ENCODE results near the gene CXCL12.

The CXCL12 gene

DNA sequence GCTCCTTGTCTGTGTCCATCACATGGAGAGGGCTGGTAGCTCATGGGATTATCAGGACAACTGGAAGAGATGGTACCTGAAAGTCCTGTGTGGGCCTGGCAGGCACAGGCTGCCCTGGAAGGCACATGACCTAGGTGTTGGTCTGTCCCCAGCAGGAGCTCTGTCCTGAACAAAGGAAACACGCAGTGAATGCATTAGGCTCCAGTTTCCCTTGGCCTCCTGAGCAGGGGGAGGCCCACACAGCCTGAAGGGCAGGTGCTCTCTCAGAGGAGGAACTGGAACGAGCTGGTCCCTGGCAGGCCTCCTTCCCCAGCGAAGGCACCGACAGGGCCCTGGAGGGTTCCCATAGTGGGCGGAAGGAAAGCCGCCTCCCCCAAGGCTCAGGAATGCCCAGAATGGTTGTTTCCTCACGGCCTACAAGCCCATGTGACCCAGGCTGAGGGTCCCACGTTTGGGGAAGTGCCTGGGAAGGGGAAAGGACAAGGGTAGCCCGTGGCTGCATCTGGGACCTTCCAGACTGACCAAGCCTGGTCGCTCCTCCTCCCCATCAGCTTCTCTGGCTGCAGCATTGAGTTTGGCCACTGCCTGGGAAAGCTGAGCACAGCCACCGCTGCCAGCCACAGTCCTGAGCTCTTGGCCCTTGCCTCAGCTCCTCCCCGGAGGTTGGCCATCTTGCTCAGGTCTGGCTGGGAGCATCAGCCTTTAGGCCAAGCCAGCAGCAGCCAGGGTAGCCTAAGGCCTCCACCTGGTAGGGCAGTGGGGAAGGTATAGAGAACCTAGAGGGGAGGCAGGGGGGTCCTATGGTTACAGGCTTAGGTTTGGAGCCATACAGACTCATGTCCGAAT lies 21.8 kb downstream of the CXCL12 start:
- no peak for DNase-seq (ENCODE audit: low spot score)

DNA sequence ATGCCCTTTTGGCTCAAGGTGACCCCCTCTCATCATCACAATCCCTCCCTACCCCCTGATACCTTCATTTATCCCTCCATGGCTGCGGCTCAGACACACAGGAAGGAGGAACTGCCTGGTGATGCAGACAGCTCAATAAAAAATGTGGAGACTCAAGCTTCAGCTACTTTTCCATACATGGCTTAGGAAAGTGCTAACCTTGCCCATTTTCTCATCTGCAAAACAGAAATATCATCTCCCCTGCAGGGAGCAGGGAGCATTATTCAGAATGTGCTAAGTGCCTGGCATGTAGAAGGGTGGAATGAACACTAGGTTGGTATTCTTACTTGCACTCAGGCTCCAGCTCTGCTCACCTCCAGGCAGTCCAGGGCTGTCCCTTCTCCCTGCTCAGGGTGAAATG lies 23.8 kb downstream of the CXCL12 start:
- no peak for DNase-seq (ENCODE audit: low spot score)

DNA sequence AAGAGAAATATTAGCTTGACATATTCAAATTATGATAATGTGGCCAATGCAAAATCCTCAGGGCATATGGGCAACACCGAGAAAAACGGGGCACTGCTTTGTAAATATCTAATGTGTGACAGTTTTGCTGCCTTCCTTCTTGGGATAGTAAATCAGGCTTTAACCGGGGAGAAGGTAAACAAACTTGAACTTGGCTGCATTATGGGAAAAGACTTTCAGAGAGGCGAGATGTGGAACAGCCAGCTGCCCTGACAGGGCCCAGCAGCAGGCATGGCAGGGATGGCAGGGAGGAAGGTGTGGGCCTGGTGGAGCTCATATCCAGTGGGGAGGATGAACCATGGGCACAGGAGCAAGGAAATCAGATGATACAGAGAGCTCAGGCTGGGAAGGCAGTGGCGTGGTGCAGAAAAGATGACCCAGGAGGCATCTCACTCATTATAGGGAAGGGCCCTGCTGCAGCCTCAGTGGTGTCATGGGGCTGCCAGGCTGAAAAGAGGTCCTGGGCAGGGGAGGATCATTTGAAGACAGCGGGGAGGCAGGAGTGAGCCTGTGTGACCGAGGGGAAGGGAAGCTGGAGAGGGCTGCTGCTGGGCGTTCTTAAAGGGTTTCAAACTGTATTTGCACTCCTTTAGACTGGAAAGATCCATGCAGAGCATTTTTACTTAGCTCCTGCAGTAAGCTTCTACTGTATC lies 26.7 kb downstream of the CXCL12 start:
- DNase-seq (ENCODE audit: low spot score), result no peak

DNA sequence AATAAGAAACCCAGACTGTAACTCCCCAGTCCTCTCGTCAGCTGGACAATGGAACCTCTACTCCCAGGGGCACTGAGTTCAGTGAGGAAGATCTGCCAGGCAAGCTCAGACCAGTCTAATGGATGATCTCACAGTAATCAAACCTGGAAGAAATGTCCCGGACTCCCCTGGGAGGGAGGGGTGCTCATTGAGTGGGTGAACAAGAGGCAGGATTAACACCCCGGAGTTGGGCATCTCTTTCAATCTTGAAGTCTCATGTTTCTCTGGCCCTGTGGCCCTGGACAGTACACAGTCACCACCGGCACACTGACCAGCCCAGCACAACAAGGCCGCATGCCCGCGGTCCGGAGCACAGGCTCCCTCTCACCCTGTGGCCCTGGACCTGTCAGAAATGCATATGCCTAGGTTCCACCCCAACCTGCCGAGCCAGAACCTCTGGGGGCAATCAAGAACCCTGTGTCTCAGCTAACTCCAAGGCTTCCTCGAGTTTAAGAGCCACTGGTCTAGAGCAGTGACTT lies 27.8 kb downstream of the CXCL12 start:
- DNase-seq (ENCODE audit: low spot score), result no peak

DNA sequence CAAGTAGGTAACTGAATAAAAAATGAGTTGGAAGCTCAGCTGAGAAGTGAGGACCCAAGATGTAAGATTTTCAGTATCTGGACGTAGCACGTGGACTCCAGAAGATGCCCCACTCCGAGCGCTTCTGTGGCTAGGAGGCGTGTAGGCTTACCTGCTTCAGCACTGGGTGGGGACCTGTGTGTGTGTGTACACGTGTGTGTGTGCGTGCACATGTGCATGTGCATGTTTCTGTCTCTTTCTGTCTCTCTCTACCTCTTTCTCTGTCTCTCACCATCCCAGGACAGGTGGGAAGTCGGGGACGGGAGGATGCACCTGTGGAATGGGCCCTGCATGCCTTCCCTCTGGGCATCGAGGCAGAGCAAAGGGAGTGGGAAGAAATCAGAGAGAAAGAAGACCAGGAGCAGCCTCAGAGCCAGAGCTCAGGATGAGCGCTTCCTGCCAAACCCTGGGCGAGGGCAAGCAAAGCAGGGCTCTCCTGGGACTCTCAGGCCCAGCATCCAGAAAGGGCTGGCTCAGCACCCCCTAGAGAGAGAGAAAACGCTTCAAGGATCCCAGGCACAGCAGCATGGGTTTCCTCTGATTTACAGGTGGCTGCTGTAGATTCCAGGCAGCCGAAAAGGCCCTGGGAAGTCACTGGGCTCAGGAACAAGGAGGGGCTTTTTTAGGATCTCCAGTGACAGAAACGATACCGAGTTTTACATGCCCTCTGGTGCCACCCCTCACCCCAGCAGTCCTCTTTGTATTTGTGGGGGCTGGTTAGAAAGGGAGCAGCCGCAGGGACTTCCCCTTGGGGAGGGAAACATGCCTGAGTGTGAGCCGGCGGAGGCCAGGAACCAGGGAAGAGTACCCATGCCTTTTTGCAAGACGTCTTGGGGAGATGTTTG lies 28.5 kb downstream of the CXCL12 start:
- no peak for DNase-seq (ENCODE audit: low spot score)

DNA sequence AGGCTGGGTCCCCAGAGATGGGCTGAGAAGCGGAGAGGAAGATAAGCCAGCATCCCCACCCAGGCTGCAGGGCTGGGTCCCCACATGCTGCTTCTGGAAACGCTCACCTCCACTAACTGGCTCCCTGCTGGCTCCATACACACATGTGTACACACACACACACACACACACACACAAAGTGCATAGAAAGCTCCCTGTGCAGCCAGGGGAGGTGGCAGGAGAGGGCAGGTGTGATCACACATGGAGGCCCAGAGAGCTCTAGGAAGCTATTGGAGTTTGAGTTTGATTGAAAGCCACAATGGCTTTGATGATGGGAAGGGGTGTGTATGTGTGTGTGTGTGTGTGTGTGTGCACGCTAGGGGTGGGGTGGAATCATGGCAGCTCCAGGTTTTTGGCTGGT lies 29.3 kb downstream of the CXCL12 start:
- no peak for DNase-seq (ENCODE audit: low spot score)

DNA sequence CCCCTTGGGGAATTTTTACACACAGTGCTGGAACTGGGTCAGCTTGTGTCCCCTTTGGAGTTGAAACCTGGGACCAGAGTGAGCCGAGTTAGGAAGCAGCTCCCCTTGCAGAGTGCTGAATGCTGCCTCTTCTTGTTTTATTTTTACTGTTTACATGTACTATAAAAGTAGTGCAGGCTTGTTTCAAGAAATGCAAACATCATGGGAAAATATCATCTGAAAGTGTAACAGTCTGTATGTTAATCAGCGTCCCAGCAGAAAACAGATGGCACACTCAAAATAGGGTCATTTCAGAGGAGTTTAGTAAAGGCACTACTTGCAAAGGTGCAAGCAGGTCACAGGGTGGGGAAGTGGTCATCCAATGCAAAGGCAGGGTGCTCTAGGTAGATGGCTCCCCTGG lies 30.1 kb downstream of the CXCL12 start:
- no peak for DNase-seq (ENCODE audit: low spot score)

DNA sequence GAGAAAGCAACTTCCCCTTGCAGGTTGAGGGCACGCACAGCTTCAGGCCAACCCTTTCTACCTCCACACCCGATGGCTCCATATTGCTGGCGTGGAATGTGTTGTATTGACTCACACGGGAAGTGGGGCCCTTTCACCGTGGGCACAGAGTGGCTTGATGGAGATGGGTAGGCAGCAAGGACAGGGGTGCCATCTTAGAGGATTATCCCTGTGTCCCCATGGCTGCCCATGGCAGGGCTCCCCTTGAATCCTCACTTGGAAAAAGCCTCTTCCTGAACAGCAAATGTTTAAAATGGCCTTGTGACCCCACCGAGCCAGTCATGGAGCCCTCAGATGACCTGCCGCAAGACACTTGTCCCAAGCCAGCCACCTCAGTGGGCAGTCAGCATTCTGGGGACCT lies 31.2 kb downstream of the CXCL12 start:
- no peak for DNase-seq (ENCODE audit: low spot score)

DNA sequence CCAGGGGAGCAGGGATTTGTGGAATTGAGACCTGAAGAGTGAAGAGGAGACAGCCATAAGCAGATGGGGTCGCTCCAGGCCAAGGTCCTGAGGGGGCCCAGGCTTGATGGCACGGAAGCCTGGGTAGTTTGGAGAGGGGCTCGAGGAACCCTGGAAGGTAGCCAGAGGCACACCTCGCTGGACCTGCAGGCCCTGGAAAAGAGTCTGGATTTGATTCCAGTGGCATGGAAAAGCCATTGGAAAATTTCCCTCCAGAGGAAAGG lies 31.8 kb downstream of the CXCL12 start:
- no peak for DNase-seq (ENCODE audit: low spot score)

DNA sequence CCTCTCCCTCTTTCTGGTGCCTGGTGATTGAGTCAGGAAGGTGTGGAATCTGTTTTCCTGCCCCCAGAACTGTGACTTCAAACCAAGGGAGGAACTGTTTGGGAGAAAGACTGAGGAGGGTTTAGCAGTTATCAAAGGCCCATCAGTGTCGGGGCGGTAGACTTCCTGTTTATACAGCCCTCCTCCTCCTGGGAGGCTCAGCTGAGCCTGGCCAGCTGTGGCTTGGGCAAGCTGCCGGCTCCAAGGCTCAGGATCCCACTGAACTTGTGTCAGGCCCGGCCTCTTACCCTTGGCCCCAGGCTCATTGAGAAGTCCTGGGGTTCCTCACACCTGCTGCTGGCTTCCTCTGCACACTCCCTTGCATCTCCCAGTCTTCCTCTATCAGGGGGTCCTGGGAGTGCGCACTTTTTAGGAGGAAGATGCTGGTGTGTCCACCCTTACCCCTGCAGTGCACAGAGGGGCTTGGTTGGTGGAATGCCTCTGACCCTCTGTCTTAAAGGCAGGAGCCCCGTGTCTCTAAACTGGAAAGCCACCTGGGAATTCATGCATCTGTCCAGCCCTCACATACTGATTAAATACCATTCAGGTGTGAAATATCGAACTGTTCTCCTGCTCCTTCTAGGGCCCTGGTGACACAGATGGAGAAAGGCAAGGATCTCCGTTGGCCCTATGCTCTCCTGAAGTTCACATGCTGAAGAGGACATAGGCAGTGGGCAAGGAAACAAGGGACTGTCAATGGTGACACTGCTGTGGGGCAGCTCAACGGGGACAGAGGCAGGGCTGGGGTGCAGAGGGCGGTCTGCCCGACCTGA lies 32.4 kb downstream of the CXCL12 start:
- peak; percentile 72 for DNase-seq (ENCODE audit: low spot score)

DNA sequence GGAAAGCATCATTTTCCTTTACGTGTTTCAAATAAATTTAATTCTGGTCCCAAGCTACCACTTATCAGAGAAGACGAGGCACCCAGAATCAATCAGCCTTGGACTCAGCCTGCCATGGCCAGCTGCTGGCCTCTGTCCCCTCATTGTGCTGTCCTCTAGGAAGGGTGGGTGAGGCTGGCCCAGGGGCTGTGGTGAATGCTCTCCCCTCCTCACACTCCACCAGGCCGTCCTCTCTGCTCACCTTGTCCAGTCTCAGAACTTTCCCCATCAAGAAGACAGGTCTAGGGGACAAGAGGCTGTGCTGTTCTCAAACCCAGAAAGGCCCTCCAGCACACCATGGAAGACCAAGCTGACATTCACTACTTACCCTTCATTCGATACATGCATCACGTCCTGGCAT lies 36.4 kb downstream of the CXCL12 start:
- no peak for DNase-seq (ENCODE audit: low spot score)

DNA sequence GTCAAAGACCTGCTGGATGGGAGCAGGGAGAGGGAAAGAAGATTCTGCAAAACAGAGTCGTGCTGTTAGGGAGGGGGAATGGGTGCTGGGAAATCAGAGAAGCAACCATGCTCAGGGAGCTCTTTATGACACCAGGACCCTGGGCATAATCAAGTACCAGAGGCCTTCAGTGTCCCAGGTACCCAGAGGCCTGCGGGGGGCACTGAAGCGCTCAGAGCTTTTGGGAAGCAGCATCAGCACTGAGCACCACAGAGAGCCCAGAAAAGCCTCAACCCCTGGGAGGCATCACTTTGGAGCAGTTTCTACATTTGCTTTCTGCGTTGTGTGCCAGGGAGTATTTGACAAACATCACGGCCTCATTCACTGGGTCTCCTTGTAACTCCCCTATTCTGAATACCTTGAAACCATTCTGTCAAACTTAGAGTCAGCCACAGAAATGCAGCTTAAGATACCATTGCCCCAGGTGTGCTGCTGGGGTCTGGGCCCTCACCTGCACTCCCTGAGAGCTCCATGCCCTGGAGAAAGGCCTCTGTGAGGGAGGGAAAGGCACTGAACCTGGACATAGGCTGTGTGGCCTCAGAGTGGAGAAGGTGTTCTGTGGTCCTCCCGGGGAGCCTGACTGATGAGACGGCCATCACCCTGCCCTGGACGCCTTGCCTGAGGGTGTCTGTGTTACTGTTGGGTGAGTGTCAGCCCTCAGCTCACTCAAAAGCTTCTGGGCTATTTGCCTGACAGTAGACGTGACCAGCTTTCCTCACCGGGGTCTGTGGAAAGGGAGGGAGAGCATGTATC lies 37.1 kb downstream of the CXCL12 start:
- DNase-seq (ENCODE audit: low spot score), result no peak

DNA sequence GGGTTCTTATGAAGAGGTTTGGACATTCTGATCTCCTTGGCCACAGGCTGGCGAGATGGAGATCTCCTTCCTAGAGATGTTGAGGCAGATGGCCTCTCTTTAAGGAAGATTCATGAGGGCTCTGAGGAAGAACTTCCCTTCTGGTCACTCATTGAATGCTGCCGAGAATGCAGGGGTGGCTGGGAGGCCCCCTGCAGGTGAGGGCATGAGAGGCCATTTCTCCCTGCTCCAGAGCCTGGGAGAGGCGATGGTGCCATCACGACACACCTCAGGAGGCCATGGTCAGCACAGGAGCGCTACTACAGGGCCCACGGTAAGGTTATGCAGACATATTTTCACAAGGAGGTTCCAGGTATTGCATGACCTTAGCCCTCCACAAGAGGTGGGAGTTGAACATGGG lies 40.2 kb downstream of the CXCL12 start:
- no peak for DNase-seq (ENCODE audit: low spot score)

DNA sequence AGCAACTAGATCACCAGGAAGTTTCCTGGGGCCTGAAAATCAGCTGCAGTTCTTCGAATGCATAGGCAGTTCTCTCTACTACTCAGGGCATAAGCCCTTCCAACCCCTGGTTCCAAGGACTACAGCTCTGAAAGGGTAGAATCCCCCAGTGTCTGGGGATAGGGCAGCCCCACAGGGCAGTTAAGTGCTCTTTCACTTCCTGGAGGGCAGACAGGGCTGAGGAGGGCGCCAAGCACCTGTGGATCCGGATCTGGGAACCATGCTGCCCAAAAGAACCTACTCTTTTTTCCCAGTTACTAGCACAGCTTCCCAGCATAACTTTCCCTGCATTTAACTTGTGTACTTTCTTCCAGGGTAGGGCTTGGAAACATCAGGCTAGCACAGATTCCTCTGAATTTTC lies 41.1 kb downstream of the CXCL12 start:
- DNase-seq (ENCODE audit: low spot score), result no peak

DNA sequence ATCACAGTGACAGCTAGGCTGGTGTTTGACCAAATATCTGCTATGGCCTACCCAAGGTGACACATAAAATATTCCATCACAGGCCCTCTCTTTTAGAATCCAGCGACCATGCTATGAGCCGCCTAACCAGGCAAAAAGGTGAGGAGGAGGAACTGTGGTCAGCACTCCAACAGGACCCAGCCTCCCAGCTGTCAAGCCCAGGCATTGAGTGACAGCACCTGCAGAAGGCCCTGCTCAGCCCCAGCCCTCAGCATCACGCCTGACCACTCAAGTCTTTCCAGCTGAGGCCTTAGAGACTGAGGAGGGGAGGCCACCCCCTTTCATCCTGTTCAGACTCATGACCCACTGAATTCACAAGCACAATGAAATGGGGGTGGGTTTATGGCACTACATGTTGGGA lies 43.0 kb downstream of the CXCL12 start:
- no peak for DNase-seq (ENCODE audit: low spot score)

DNA sequence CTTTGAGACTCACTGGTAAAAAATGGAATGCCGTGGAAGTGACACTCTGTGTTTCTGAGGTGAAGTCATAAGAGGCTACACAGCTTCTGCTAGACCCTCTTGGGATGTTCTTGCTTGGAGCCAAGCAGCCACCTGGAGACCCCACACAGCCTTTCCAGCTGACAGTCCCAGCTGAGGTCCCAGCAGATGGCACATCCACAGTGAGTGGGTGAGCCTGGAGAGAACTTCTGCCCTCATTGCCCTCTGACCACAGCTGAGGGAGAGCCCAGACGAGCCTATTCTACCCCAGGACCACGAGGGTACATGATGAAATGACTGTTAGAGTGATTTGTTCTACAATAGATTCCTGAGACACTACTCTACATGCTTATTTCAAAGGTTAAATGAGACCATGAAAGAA lies 44.3 kb downstream of the CXCL12 start:
- DNase-seq (ENCODE audit: low spot score), result no peak

DNA sequence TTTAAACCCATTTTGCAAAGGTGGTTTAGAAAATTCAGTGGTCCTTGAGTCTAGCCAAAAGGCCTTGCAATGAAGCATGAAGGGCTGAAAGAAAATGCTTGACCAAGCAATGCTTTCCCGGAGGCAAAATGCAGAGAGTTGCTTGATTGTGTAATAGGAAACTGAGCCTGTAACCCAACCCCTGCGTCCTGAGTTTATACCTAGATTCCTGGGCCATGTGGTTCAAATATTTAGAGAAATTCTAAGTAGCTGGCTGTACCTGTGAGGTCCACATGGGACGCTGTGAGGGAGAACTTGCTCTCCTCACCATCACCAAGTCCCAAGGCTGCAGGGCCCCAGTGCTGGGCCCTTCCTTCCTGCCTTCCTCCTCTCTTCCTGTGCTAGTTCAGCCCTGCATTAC lies 45.7 kb downstream of the CXCL12 start:
- no peak for DNase-seq (ENCODE audit: low spot score)

DNA sequence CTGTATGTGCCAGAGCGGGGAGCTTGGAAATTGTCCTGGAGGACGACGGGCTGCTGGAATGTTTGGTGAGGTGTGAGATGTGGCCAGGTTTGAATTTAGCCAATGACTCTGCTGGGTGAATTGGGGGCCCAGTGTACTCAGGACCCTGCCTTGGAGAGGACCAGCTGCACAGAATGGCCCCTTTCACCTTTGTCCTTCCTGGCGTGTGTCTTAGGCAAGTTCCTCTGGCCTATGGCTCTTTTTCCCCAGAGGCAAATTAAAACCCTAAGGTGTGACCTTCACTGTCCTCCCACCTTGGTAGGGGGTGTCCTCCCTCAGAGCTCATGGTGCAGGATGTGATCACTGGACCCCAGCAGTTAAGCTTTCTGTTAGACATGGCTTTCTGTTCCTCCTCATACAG lies 47.8 kb downstream of the CXCL12 start:
- DNase-seq (ENCODE audit: low spot score), result no peak

DNA sequence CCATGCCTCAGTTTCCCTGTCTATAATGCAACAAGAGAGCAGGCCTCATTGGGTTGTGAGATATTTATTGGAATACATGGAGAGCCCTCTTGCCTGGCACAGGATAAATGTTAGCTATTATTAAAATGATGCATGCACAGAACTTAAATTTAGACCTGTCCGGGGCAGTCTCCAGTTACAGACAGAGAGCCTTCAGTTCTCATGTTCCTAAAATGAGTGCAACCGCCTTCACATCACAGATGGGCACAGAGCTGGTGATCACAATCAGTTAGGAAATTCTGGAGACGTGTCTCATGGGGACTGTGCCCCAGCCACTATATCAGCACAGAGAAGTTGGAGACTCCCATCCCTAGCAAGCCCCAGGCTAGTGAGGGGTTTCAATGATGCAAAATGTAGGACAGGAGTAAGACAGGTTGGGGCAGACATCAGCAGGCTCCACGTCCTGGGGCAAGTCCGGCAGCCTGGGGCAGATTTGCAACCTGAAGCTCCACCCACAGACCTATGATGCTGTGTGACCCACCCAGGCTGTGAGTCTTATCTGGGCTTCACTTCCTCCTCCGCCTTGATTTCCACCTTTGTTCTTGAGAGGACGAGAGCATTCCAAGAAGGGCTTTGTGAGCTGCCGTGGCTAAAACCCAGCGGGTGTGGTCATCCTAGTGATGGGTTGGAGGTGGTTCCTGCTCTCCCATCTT lies 49.4 kb downstream of the CXCL12 start:
- DNase-seq (ENCODE audit: low spot score), result no peak

DNA sequence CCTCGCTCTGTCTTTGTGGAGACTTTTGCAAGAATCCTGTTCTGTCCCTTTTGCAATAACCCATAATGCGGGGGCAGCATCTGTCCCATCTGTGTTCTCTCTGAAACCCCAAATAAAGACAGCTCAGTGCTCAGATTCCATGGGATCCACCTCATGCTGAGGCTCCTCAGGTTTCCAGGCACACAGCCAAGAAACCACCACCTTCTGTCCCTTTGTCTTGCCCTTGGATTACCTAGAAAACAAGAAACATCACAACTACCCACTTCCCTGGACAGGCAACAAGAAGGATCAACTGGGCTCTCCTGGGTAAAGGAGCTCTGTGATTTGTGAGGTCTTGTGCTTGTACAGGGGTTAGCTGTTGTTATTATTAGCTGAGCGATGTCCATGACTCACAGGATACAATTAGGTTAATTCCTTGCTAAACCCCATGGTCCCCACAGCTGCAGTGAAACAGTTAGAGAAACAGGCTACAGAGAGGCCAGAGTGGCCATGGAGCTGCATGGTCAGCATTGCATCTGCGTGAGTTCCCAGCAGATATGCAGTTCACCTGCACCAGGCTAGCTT lies 50.2 kb downstream of the CXCL12 start:
- DNase-seq (ENCODE audit: low spot score), result peak; percentile 77

All from AG20443 (cell line).